HG02973 (cell line): ENCODE data around the gene KLHL7.

Experiments
- ATAC-seq: cut with Tn5 transposase; IDR thresholded peaks from one replicate; pipeline ENCODE4 v1.9.1; 2021; ENCODE audit warnings: moderate library complexity; ENCODE audit not compliant: unreplicated experiment

The KLHL7 gene

GRCh38 chr7:23105644-23106056 lies at the start of gene KLHL7:
Gene KLHL7 (plus strand): TSS chr7:23105785. CDS start chr7:23106027, 242 bp downstream.
- ATAC-seq, result peak; percentile 96

- no peak for ATAC-seq
Measured at GRCh38 chr7:23058408-23059096, 47.0 kb upstream of the KLHL7 start.

GRCh38 chr7:23061327-23061726 lies 44.3 kb upstream of the KLHL7 start:
- no peak for ATAC-seq

- ATAC-seq, result no peak
Measured at GRCh38 chr7:23062452-23062851, 43.1 kb upstream of the KLHL7 start.

- ATAC-seq, result no peak
Measured at GRCh38 chr7:23065974-23066373, 39.6 kb upstream of the KLHL7 start.

- ATAC-seq, result no peak
Measured at GRCh38 chr7:23067271-23067670, 38.3 kb upstream of the KLHL7 start.

- no peak for ATAC-seq
Measured at GRCh38 chr7:23072048-23072447, 33.5 kb upstream of the KLHL7 start.

GRCh38 chr7:23072922-23073321 lies 32.7 kb upstream of the KLHL7 start:
- no peak for ATAC-seq

GRCh38 chr7:23074443-23075261 lies 30.9 kb upstream of the KLHL7 start:
- no peak for ATAC-seq

- ATAC-seq, result no peak
Measured at GRCh38 chr7:23075571-23075970, 30.0 kb upstream of the KLHL7 start.

- ATAC-seq, result no peak
Measured at GRCh38 chr7:23076772-23077171, 28.8 kb upstream of the KLHL7 start.

- no peak for ATAC-seq
Measured at GRCh38 chr7:23093111-23093510, 12.5 kb upstream of the KLHL7 start.

GRCh38 chr7:23093546-23093945 lies 12.0 kb upstream of the KLHL7 start:
- no peak for ATAC-seq

GRCh38 chr7:23096518-23097290 lies 8.9 kb upstream of the KLHL7 start:
- no peak for ATAC-seq

- no peak for ATAC-seq
Measured at GRCh38 chr7:23098029-23098428, 7.6 kb upstream of the KLHL7 start.

GRCh38 chr7:23098460-23098859 lies 7.1 kb upstream of the KLHL7 start:
- no peak for ATAC-seq

- no peak for ATAC-seq
Measured at GRCh38 chr7:23100697-23101096, 4.9 kb upstream of the KLHL7 start.

- ATAC-seq, result peak; percentile 1
Measured at GRCh38 chr7:23105086-23105643, 420 bp upstream of the KLHL7 start.

GRCh38 chr7:23106057-23106822 lies 655 bp downstream of the KLHL7 start:
- ATAC-seq, result peak; percentile 35

- no peak for ATAC-seq
Measured at GRCh38 chr7:23106823-23107663, 1.5 kb downstream of the KLHL7 start.
